Stimulated activated CD4-positive, alpha-beta T cell treated with anti-CD3 and anti-CD28 coated beads, TNF-alpha, amount 100 ng/mL, for 4 hours (primary cell): Measurements from ENCODE around the gene CORIN.

ENCODE experiments used
- DNase-seq, 3 experiments: peaks; one replicate each; pipeline ENCODE4 v3.0.0-alpha.2; 2020; ENCODE audit warnings: low read depth in 3 of 3

Gene CORIN

DNA sequence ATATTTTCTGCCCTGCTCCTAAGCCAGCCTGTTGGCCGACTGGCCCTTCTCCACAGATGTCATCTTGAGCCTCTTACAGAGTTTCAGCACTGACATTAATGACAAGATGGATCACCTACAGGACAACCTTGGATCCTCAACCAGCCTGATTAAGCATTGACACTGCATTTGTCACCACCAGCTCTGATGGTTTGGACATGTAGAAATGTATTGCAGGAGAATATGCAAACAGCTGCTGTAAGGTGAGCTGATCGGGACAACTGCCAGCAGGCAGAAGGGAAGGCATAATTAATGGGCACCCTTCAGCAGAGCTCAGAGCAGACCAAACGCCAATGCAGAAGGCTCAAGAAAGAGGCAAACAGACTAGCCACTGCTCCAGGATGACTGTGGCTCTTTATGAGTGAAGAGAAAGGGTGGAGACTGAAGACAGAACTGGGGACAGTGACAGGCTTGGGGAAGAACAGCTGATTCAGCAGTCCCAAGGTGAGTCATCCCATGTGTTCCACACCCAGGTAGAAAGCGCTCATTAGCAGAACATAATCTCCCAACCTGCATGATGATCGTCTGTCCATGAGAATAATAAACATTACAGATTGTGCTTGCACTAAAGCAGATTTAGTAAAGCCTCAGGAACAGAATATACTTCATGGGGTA, 6.7 kb downstream of the CORIN start:
- DNase-seq: no peak

GRCh38 chr4:47830265-47831025, 7.4 kb downstream of the CORIN start:
- no peak for DNase-seq

DNA sequence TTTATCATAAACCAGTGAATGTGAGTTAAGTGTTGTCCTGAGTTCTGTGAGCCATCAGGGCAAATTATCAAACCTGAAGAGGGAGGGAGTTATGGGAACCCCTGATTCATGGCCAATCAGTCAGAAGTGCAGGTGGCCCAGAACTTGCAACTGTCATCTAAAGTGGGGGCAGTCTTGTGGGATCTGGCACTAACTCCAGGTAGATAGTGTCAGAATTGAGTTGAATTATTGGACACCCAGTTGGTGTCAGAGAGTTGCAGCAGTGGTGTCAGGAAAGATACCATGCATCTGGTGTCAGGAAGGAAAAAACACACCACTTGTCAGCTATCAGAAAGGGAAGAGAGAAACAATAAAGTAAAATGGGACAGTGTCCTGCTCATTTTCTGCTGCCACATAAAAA, 8.4 kb downstream of the CORIN start:
- no peak for DNase-seq

DNA sequence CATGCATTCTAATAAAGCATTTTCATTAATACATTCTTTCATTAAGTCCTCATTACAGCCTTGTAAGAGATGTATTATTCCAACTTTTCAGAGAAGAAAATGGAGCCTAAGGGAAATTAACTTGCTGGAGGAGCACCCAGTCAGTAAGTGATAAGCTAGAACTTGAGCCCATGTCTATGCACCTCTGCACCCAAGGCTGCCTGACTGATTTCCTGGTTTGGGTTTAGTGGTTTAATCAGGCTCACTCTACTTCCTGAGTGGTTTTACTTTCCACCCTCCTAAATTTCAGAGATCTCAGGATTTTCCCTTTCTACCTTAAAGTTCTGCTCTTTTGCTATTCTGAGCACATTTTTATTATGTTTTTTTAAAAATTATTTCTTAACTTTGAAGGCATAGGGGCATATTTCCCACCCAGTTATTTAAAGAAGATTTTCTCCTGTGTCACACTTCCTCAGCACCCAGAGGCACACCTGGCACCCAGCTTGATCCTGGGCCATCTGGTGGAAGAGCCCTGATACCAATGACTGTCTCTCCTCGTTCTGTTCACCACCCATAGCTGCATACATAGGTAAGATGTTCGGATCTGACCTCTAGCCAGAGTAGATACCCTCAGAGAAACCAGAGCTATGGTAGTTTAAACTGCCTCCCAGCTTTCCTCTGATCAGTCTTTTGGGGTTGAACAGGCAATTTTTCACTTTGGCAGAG, 10.4 kb downstream of the CORIN start:
- no peak for DNase-seq

GRCh38 chr4:47824840-47825239, 13.0 kb downstream of the CORIN start:
- DNase-seq: no peak

DNA sequence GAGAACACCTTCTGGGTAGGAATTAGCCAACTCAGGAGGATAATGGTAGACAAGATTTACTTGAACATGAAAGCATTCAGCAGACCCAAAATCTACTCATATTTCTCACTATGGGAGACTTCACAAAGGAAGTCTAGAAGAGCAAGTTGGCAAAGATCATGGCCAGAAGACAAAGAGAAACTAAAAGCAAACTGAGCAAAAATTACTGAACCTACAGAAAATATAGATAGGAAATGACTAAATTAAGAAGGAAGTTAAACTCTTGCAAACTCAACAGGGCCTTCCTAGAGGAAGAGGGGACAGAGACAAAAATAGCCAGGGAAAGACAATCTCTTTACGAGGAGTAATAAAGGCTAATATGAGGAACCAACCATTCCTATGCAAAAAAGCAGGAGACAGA, 18.7 kb downstream of the CORIN start:
- no peak for DNase-seq

DNA sequence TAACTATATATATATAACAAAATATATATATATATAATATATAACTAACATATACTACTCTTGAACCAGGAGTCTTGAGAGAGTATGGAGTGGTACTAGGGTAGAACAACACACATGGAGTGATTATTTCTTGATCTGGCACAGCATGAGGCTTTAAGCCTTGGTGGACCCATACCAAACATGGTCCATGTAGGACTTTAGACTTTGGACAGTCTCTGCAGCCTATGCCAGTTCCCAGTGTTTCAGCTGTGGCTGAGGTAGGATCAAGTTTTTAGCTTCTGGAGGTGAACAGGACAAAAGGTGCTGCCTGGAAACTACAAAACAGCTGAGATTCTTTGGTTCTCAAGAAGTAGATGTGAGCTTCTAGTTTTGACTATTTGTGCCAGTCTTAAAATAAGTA, 20.6 kb downstream of the CORIN start:
- DNase-seq: no peak

GRCh38 chr4:47816748-47817147, 21.1 kb downstream of the CORIN start:
- DNase-seq: no peak

- no peak for DNase-seq
These were observed 23.1 kb downstream of the CORIN start for GRCh38 chr4:47814618-47815295.

GRCh38 chr4:47809654-47810203, 28.1 kb downstream of the CORIN start:
- DNase-seq: no peak

GRCh38 chr4:47804598-47804997, 33.3 kb downstream of the CORIN start:
- no peak for DNase-seq

GRCh38 chr4:47801481-47802002, 36.3 kb downstream of the CORIN start:
- no peak for DNase-seq

DNA sequence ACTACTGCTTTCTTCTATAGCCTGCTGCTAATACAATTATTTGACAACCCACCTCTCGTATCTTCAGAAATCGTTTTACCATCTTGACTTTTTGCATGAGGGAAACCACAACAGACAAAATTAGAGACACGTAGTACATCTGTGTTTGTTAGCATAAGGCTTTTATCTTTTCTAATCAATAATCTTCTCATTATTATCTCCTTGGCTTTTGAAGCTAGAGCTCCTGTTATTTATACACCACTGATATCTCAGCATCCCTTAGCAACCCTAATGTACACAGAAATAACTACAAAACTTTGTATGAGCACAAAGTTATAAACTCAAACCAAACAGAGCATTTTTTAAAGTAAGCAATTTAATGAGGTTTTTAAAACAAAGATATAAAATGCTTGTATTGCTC, 39.7 kb downstream of the CORIN start:
- no peak for DNase-seq

GRCh38 chr4:47791965-47792364, 45.9 kb downstream of the CORIN start:
- no peak for DNase-seq

GRCh38 chr4:47790105-47790504, 47.8 kb downstream of the CORIN start:
- no peak for DNase-seq

DNA sequence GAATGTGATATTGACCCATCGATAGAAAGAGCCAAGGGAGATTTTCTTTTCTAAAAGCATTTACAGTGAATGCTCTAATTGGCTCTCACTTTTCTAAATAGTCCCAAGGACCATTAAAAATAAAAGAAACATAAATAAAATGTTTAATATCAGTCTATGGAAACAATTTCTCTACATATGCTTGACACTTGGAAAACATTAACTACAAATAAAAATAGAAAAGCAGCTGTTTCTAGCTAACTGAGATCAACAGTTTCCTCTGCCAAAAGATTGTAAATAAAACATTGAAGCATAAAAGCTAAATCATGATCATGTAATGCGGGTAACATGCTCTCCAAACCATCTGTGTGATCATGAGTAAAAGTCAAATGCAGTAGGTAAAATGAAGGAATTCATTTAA, 49.7 kb downstream of the CORIN start:
- no peak for DNase-seq

DNA sequence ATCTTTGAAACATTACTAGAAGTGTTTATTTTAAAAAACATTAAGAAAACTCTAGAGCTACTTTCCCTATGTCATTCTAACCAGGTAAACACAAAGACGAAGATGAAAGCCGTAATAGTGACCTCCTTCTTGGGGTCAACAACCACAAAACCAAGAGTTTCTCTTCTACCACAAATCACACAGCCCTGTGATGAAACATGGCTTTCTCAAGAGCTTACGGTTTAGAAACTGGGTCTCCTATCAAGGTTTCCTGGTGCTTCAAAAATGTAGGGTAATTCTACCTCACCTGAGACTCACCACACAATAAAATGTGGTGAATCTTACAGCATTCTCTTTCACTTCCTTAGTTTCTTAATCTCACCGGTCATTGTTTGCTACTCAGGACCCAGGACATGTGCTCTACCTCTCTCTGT, 50.9 kb downstream of the CORIN start:
- DNase-seq: no peak

GRCh38 chr4:47785153-47785552, 52.7 kb downstream of the CORIN start:
- DNase-seq: no peak

DNA sequence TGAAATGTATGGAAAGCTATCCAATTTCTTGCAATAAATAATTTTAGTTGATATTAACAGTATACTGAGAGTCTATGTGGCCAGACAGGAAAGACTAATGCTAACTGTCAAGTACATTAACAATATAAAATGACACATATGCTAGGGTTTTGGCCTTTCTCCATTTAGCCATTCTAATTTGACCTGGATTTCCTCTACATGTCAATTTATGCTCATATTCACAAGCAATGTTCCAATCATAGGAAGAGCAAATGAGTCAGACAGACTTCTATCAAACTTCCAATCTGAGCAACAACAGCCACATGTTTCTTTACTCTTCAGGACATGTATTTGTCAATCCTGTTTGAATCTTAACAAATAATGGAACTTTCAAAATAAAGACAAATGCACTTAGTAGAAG, 53.6 kb downstream of the CORIN start:
- DNase-seq: no peak

GRCh38 chr4:47776353-47776752, 61.5 kb downstream of the CORIN start:
- DNase-seq: no peak

GRCh38 chr4:47774079-47774478, 63.8 kb downstream of the CORIN start:
- no peak for DNase-seq

- DNase-seq: no peak
These were observed 66.8 kb downstream of the CORIN start for GRCh38 chr4:47771020-47771419.
